ENCODE measurements around the gene TSPAN10. TPM values are rescaled to one million over a fixed set of nuclear protein-coding genes. Genes with fewer than 3 reads are reported as not detected.

TSPAN10 gene
- total RNA-seq, 4 donors from 2014 or later, result 0.99 to 9.2 (median 2.5) TPM

- H3K4me1 ChIP-seq, result peaks cover 42% of the 10 kb centered on the region
- no peaks in the 10 kb centered on the region for H3K27me3 ChIP-seq
- peaks cover 58% of the 10 kb centered on the region for H3K36me3 ChIP-seq
- H3K9me3 ChIP-seq, result no peaks in the 10 kb centered on the region
- H3K4me3 ChIP-seq, result no peak overlapping the region
- 95% methylated on average over 16 of the region's 20 CpGs for WGBS
- TF ChIP-seq EP300 (IDR thresholded peaks at IDR 0.05) (no peak), CTCF (IDR thresholded peaks at IDR 0.05) (no peak), POLR2AphosphoS5 (IDR thresholded peaks at IDR 0.05) (no peak), POLR2A (IDR thresholded peaks at IDR 0.05) (no peak)
- DNase-seq (ENCODE audit: low spot score in 2 of 2), result no peak
- H3K27ac ChIP-seq, result no peak overlapping the region
These were observed 49.6 kb downstream of the TSPAN10 start for GRCh38 chr17:81686614-81687013.

GRCh38 chr17:81687770-81688541 lies 51.0 kb downstream of the TSPAN10 start:
- no peaks in the 10 kb centered on the region for H3K9me3 ChIP-seq
- H3K4me3 ChIP-seq, result no peak overlapping the region
- DNase-seq (ENCODE audit: low spot score in 2 of 2), result no peak
- TF ChIP-seq EP300 (IDR thresholded peaks at IDR 0.05), result no peak
- TF ChIP-seq CTCF (IDR thresholded peaks at IDR 0.05), result no peak
- TF ChIP-seq POLR2A (IDR thresholded peaks at IDR 0.05), result no peak
- TF ChIP-seq POLR2AphosphoS5 (IDR thresholded peaks at IDR 0.05), result no peak
- H3K27me3 ChIP-seq, result no peaks in the 10 kb centered on the region
- WGBS, result 88% methylated on average over 13 of the region's 41 CpGs
- no peak overlapping the region for H3K27ac ChIP-seq
- peaks cover 29% of the 10 kb centered on the region for H3K4me1 ChIP-seq
- peaks cover 72% of the 10 kb centered on the region for H3K36me3 ChIP-seq

GRCh38 chr17:81688616-81689015 lies 51.6 kb downstream of the TSPAN10 start:
- no peak overlapping the region for H3K27ac ChIP-seq

GRCh38 chr17:81690066-81690465 lies 53.1 kb downstream of the TSPAN10 start:
- no peaks in the 10 kb centered on the region for H3K9me3 ChIP-seq
- H3K4me3 ChIP-seq, result no peak overlapping the region
- peaks cover 93% of the 10 kb centered on the region for H3K36me3 ChIP-seq
- H3K27me3 ChIP-seq, result no peaks in the 10 kb centered on the region
- 81% methylated on average over 6 of the region's 18 CpGs for WGBS
- H3K4me1 ChIP-seq, result peaks cover 19% of the 10 kb centered on the region
- DNase-seq (ENCODE audit: low spot score in 2 of 2), result no peak
- H3K27ac ChIP-seq, result no peak overlapping the region
- TF ChIP-seq CTCF (IDR thresholded peaks at IDR 0.05) (no peak), POLR2A (IDR thresholded peaks at IDR 0.05) (no peak), POLR2AphosphoS5 (IDR thresholded peaks at IDR 0.05) (no peak), EP300 (IDR thresholded peaks at IDR 0.05) (no peak)

More at GRCh38 chr17:81688616-81689015, 51.6 kb downstream of the TSPAN10 start:
- TF ChIP-seq EP300 (IDR thresholded peaks at IDR 0.05) (no peak), POLR2AphosphoS5 (IDR thresholded peaks at IDR 0.05) (no peak), POLR2A (IDR thresholded peaks at IDR 0.05) (no peak), CTCF (IDR thresholded peaks at IDR 0.05) (no peak)
- no peaks in the 10 kb centered on the region for H3K9me3 ChIP-seq
- H3K36me3 ChIP-seq, result peaks cover 78% of the 10 kb centered on the region
- no peak overlapping the region for H3K4me3 ChIP-seq
- H3K27me3 ChIP-seq, result no peaks in the 10 kb centered on the region
- no peak for DNase-seq (ENCODE audit: low spot score in 2 of 2)
- 61% methylated on average over 12 of the region's 14 CpGs for WGBS
- H3K4me1 ChIP-seq, result peaks cover 26% of the 10 kb centered on the region

- TF ChIP-seq EP300 (IDR thresholded peaks at IDR 0.05) (no peak), POLR2A (IDR thresholded peaks at IDR 0.05) (no peak), POLR2AphosphoS5 (IDR thresholded peaks at IDR 0.05) (no peak), CTCF (IDR thresholded peaks at IDR 0.05) (no peak)
- H3K4me1 ChIP-seq, result peaks cover 14% of the 10 kb centered on the region
- H3K27me3 ChIP-seq, result no peaks in the 10 kb centered on the region
- H3K36me3 ChIP-seq, result peaks cover 98% of the 10 kb centered on the region
- WGBS, result 92% methylated on average over 11 of the region's 17 CpGs
- no peak for DNase-seq (ENCODE audit: low spot score in 2 of 2)
- no peaks in the 10 kb centered on the region for H3K9me3 ChIP-seq
- H3K27ac ChIP-seq, result no peak overlapping the region
- no peak overlapping the region for H3K4me3 ChIP-seq
These were observed 53.6 kb downstream of the TSPAN10 start for GRCh38 chr17:81690549-81690948.
